ENCODE data around the gene SOX2. TPM values are rescaled to one million over a fixed set of nuclear protein-coding genes. Genes with fewer than 3 reads are reported as not detected.
"Not testable (repeated sequence)": the region's sequence is repeated elsewhere in the genome, so short reads cannot be mapped to it uniquely, and the experiment has no call there.

The SOX2 gene
- total RNA-seq, 1 experiment from 2014 or later: 25.6 TPM

GRCh38 chr3:181735911-181736310 lies 24.2 kb downstream of the SOX2 start:
- Histone ChIP-seq H3K4me3 (no peak overlapping the region), H3K9me3 (replicated peaks) (no peaks in the 10 kb centered on the region), H3K27ac (no peak overlapping the region), H3K4me1 (replicated peaks) (peaks cover 7% of the 10 kb centered on the region; the same call in 1 of the 2 replicates), H3K36me3 (no peaks in the 10 kb centered on the region), H3K27me3 (replicated peaks) (no peaks in the 10 kb centered on the region)
- no peak for DNase-seq (ENCODE audit: low read depth in 1 of 2, low spot score in 2 of 2)

GRCh38 chr3:181738551-181738950 lies 26.8 kb downstream of the SOX2 start:
- Histone ChIP-seq H3K4me3 (no peak overlapping the region), H3K36me3 (no peaks in the 10 kb centered on the region), H3K9me3 (replicated peaks) (no peaks in the 10 kb centered on the region), H3K27me3 (replicated peaks) (no peaks in the 10 kb centered on the region), H3K27ac (no peak overlapping the region), H3K4me1 (replicated peaks) (peaks cover 7% of the 10 kb centered on the region; the same call in 1 of the 2 replicates)
- no peak for DNase-seq (ENCODE audit: low read depth in 1 of 2, low spot score in 2 of 2)

- H3K27ac ChIP-seq: no peak overlapping the region
- H3K4me3 ChIP-seq: no peak overlapping the region
- DNase-seq (ENCODE audit: low read depth in 1 of 2, low spot score in 2 of 2): peak in 1 of 2 experiments; percentile 53
- no peaks in the 10 kb centered on the region for H3K9me3 ChIP-seq (replicated peaks)
- peaks cover 7% of the 10 kb centered on the region; the same call in 1 of the 2 replicates for H3K4me1 ChIP-seq (replicated peaks)
- H3K36me3 ChIP-seq: no peaks in the 10 kb centered on the region
- H3K27me3 ChIP-seq (replicated peaks): no peaks in the 10 kb centered on the region
Observed at GRCh38 chr3:181739628-181740027, 27.9 kb downstream of the SOX2 start.

GRCh38 chr3:181741417-181741816 lies 29.7 kb downstream of the SOX2 start:
- Histone ChIP-seq H3K27me3 (replicated peaks) (no peaks in the 10 kb centered on the region), H3K4me1 (replicated peaks) (peaks cover 7% of the 10 kb centered on the region; the same call in 1 of the 2 replicates), H3K27ac (no peak overlapping the region), H3K36me3 (no peaks in the 10 kb centered on the region), H3K9me3 (replicated peaks) (no peaks in the 10 kb centered on the region), H3K4me3 (no peak overlapping the region)
- no peak for DNase-seq (ENCODE audit: low read depth in 1 of 2, low spot score in 2 of 2)

GRCh38 chr3:181752202-181752671 lies 40.5 kb downstream of the SOX2 start:
- no peaks in the 10 kb centered on the region for H3K9me3 ChIP-seq (replicated peaks)
- H3K27me3 ChIP-seq (replicated peaks): no peaks in the 10 kb centered on the region
- peaks cover 18% of the 10 kb centered on the region for H3K4me1 ChIP-seq (replicated peaks)
- no peak overlapping the region for H3K27ac ChIP-seq
- no peaks in the 10 kb centered on the region for H3K36me3 ChIP-seq
- DNase-seq (ENCODE audit: low read depth in 1 of 2, low spot score in 2 of 2): no peak
- H3K4me3 ChIP-seq: no peak overlapping the region

- H3K27ac ChIP-seq: no peak overlapping the region
- H3K9me3 ChIP-seq (replicated peaks): no peaks in the 10 kb centered on the region
- H3K27me3 ChIP-seq (replicated peaks): no peaks in the 10 kb centered on the region
- H3K4me3 ChIP-seq: no peak overlapping the region
- H3K4me1 ChIP-seq (replicated peaks): peaks cover 18% of the 10 kb centered on the region
- H3K36me3 ChIP-seq: no peaks in the 10 kb centered on the region
- DNase-seq (ENCODE audit: low read depth in 1 of 2, low spot score in 2 of 2): no peak
Observed at GRCh38 chr3:181753391-181753790, 41.7 kb downstream of the SOX2 start.

- DNase-seq (ENCODE audit: low read depth in 1 of 2, low spot score in 2 of 2): peak in 1 of 2 experiments; percentile 16
- H3K27ac ChIP-seq: no peak overlapping the region
- no peaks in the 10 kb centered on the region for H3K27me3 ChIP-seq (replicated peaks)
- H3K9me3 ChIP-seq (replicated peaks): no peaks in the 10 kb centered on the region
- H3K36me3 ChIP-seq: no peaks in the 10 kb centered on the region
- H3K4me3 ChIP-seq: no peak overlapping the region
- H3K4me1 ChIP-seq (replicated peaks): peaks cover 18% of the 10 kb centered on the region
Observed at GRCh38 chr3:181755959-181756358, 44.2 kb downstream of the SOX2 start.

GRCh38 chr3:181756645-181757297 lies 45.0 kb downstream of the SOX2 start:
- H3K4me3 ChIP-seq: no peak overlapping the region
- H3K36me3 ChIP-seq: no peaks in the 10 kb centered on the region
- peaks cover 18% of the 10 kb centered on the region for H3K4me1 ChIP-seq (replicated peaks)
- H3K27ac ChIP-seq: no peak overlapping the region
- H3K27me3 ChIP-seq (replicated peaks): no peaks in the 10 kb centered on the region
- DNase-seq (ENCODE audit: low read depth in 1 of 2, low spot score in 2 of 2): no peak
- H3K9me3 ChIP-seq (replicated peaks): no peaks in the 10 kb centered on the region

- Histone ChIP-seq H3K36me3 (no peaks in the 10 kb centered on the region), H3K9me3 (replicated peaks) (no peaks in the 10 kb centered on the region), H3K27ac (no peak overlapping the region), H3K4me1 (replicated peaks) (peaks cover 14% of the 10 kb centered on the region), H3K4me3 (no peak overlapping the region), H3K27me3 (replicated peaks) (no peaks in the 10 kb centered on the region)
- no peak for DNase-seq (ENCODE audit: low read depth in 1 of 2, low spot score in 2 of 2)
Observed at GRCh38 chr3:181757694-181758306, 46.1 kb downstream of the SOX2 start.

GRCh38 chr3:181761906-181762305 lies 50.2 kb downstream of the SOX2 start:
- Histone ChIP-seq H3K27ac (no peak overlapping the region), H3K9me3 (replicated peaks) (no peaks in the 10 kb centered on the region), H3K4me3 (no peak overlapping the region), H3K4me1 (replicated peaks) (no peaks in the 10 kb centered on the region; the same call in 1 of the 2 replicates), H3K36me3 (no peaks in the 10 kb centered on the region), H3K27me3 (replicated peaks) (no peaks in the 10 kb centered on the region)
- DNase-seq (ENCODE audit: low read depth in 1 of 2, low spot score in 2 of 2): no peak

GRCh38 chr3:181764033-181764432 lies 52.3 kb downstream of the SOX2 start:
- DNase-seq (ENCODE audit: low read depth in 1 of 2, low spot score in 2 of 2); H3K4me1 ChIP-seq (replicated peaks); H3K27me3 ChIP-seq (replicated peaks); H3K36me3 ChIP-seq; H3K27ac ChIP-seq; H3K4me3 ChIP-seq; H3K9me3 ChIP-seq (replicated peaks): not testable (repeated sequence)
